Measurements from ENCODE around the gene ZNF611.

DNA sequence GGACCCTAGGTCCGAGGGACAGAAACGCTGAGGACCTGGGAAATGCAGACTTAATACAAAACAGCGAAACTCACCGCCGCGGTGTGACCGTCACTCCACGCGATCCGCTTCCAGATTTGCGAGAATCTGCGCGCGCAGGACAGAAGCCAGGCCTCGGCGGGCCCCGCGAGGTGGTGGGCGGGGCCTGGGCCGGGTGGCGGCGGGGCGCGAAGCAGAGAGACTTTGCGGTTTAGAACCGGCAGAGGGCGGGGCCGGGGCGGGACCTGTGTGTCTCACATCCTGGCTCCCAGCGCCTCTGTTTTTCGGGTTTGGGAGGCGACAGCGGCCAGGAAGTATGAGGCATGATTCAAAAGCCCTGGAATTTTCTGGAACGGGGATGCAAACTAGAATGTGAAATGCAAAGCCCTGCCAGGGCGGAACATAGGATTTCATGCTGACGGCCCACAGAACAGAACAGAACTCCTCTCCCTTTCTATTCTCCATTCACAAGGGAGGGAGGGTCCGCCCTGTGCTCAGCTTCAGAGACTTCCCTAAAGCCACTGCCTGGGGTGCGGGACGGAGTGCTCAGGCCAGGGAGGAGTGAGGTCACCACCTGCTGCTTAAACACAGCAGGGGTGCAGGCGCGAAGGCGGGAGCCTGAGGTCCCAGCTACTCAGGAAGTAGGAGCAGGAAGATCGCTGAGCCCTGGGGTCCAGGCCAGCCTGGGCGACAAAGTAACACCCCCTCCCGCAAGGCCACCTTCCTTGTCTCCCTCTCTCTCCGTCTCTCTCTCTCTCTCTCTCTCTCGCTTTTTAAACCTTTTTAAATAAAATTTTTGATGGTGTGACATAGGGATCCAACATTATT is 44.3 kb downstream of the ZNF611 start:
- TF ChIP-seq, protein P1, sequence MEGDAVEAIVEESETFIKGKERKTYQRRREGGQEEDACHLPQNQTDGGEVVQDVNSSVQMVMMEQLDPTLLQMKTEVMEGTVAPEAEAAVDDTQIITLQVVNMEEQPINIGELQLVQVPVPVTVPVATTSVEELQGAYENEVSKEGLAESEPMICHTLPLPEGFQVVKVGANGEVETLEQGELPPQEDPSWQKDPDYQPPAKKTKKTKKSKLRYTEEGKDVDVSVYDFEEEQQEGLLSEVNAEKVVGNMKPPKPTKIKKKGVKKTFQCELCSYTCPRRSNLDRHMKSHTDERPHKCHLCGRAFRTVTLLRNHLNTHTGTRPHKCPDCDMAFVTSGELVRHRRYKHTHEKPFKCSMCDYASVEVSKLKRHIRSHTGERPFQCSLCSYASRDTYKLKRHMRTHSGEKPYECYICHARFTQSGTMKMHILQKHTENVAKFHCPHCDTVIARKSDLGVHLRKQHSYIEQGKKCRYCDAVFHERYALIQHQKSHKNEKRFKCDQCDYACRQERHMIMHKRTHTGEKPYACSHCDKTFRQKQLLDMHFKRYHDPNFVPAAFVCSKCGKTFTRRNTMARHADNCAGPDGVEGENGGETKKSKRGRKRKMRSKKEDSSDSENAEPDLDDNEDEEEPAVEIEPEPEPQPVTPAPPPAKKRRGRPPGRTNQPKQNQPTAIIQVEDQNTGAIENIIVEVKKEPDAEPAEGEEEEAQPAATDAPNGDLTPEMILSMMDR (IDR thresholded peaks at IDR 0.05; ENCODE audit: insufficient read depth, low read length, poor library complexity, severe bottlenecking) = no peak
- TF ChIP-seq EZH2phosphoT487 (conservative IDR thresholded peaks at IDR 0.05; ENCODE audit: low read length) = no peak
